ENCODE measurements around the gene GM2A. TPM values are rescaled to one million over a fixed set of nuclear protein-coding genes. Genes with fewer than 3 reads are reported as not detected.

Gene GM2A
- total and polyA plus RNA-seq, 2 of the 8 experiments (the other 6 are each of a cell fraction or from before 2014, with no cell fraction given) = 18.5 to 32.2 TPM

- Histone ChIP-seq H3K36me3 (ENCODE audit: control insufficient read depth in 2 of 4, insufficient read depth in 4 of 4, low read length in 3 of 4) (no peaks in the 10 kb centered on the region), H2BK15ac (ENCODE audit: low read length) (no peak overlapping the region), H3K56ac (replicated peaks; ENCODE audit: insufficient read length, low read depth, low read length) (no peak overlapping the region), H2BK12ac (ENCODE audit: low read depth, low read length) (no peak overlapping the region), H3K79me2 (ENCODE audit: control insufficient read depth in 1 of 2, insufficient read depth in 2 of 2, low read length in 2 of 2) (no peaks in the 10 kb centered on the region), H2BK120ac (replicated peaks; ENCODE audit: low read depth, low read length) (no peak overlapping the region), H3K23me2 (ENCODE audit: low read depth, low read length) (no peaks in the 10 kb centered on the region; the same call in 1 of the 2 replicates), H2BK5ac (ENCODE audit: low read depth, low read length) (no peak overlapping the region; the same call in 1 of the 2 replicates), H3K4ac (replicated peaks; ENCODE audit: insufficient read length, low read depth, low read length) (no peak overlapping the region), H4K5ac (ENCODE audit: insufficient read length, low read depth, low read length) (no peak overlapping the region), H3K4me1 (replicated peaks in 1 of 4; ENCODE audit: control insufficient read depth in 3 of 4, insufficient read depth in 4 of 4, low read length in 3 of 4) (peaks cover 2 to 7% (median 5%) of the 10 kb centered on the region in 4 experiments), H3K4me3 (ENCODE audit: extremely low read depth in 1 of 4, insufficient read depth in 2 of 4, low read depth in 3 of 4, low read length in 4 of 4) (no peak overlapping the region), H3K79me1 (ENCODE audit: low read depth, low read length) (peaks cover 3% of the 10 kb centered on the region; the same call in 1 of the 2 replicates), H3K18ac (ENCODE audit: extremely low read depth, low read length) (no peak overlapping the region), H3K9ac (replicated peaks in 1 of 4; ENCODE audit: extremely low read depth in 1 of 4, low read depth in 3 of 4, low read length in 3 of 4) (no peak overlapping the region), H4K91ac (replicated peaks; ENCODE audit: insufficient read length, low read length) (no peak overlapping the region), H3K4me2 (ENCODE audit: insufficient read depth in 1 of 2, low read depth in 2 of 2, low read length in 2 of 2) (no peak overlapping the region), H3K9me3 (ENCODE audit: insufficient read depth in 2 of 2, low read depth in 1 of 2, low read length in 1 of 2) (no peaks in the 10 kb centered on the region), H2AK5ac (ENCODE audit: low read depth, low read length) (no peak overlapping the region), H3K27me3 (replicated peaks in 1 of 4; ENCODE audit: control insufficient read depth in 3 of 4, extremely low read depth in 1 of 4, insufficient read depth in 3 of 4, low read length in 3 of 4) (peaks cover 0 to 2% (median 0%) of the 10 kb centered on the region in 4 experiments; a peak in 3 of 7 replicates), H2AFZ (ENCODE audit: low read length) (no peak overlapping the region), H2BK20ac (ENCODE audit: low read length) (no peak overlapping the region), H4K20me1 (replicated peaks in 1 of 2; ENCODE audit: control insufficient read depth in 1 of 2, insufficient read depth in 2 of 2, low read length in 2 of 2) (peaks cover 0 to 2% of the 10 kb centered on the region in 2 experiments), H4K8ac (ENCODE audit: extremely low read depth, insufficient read depth, low read length) (no peak overlapping the region), H3K14ac (ENCODE audit: insufficient read length) (no peak overlapping the region), H3K23ac (ENCODE audit: insufficient read length) (no peak overlapping the region), H3K27ac (ENCODE audit: low read depth, low read length) (no peak overlapping the region)
- FAIRE-seq (no peak), DNase-seq (ENCODE audit: low read depth in 1 of 2, low spot score in 2 of 2) (no peak)
- WGBS, 2 experiments (ENCODE audit: extremely low coverage in 1 of 2, insufficient coverage in 1 of 2, insufficient read length in 1 of 2, insufficient replicate concordance in 2 of 2, low coverage in 1 of 2, low lambda C conversion rate in 2 of 2, missing lambda C conversion rate in 1 of 2) = 88% methylated on average over 6 of the region's 6 CpGs; no CpG with 5 or more reads in 1 of the 2 experiments
- ChIA-PET CTCF (ENCODE audit: partially characterized antibody) (interaction anchor here (0.7 to 2.2 kb wide), 6 partner anchors 12 to 169 kb away, joined by 3 to 12 read pairs (median 4); no protein-coding TSS in a partner anchor), POLR2A (ENCODE audit: partially characterized antibody) (interaction anchor here (1.2 kb wide), 1 partner anchor 34 kb away, joined by 3 read pairs; no protein-coding TSS in a partner anchor)
- TF ChIP-seq CEBPB (IDR thresholded peaks at IDR 0.05; ENCODE audit: low read depth, low read length) (no peak), RFX5 (IDR thresholded peaks at IDR 0.05; ENCODE audit: borderline replicate concordance, low read depth, low read length) (no peak), EP300 (IDR thresholded peaks at IDR 0.05; ENCODE audit: borderline replicate concordance in 1 of 2, low read depth in 2 of 2, low read length in 2 of 2) (no peak), RBBP5 (IDR thresholded peaks at IDR 0.05; ENCODE audit: borderline replicate concordance, low read depth, low read length) (no peak), YY1 (IDR thresholded peaks at IDR 0.05; ENCODE audit: low read depth, low read length) (no peak), NRF1 (IDR thresholded peaks at IDR 0.05; ENCODE audit: low read depth, low read length) (no peak), PHF8 (conservative IDR thresholded peaks at IDR 0.05; ENCODE audit: low read depth, low read length) (no peak), MAX (IDR thresholded peaks at IDR 0.05) (no peak), TCF12 (IDR thresholded peaks at IDR 0.05; ENCODE audit: low read depth, low read length) (no peak), CHD1 (IDR thresholded peaks at IDR 0.05; ENCODE audit: low read depth, low read length) (no peak), ZNF274 (IDR thresholded peaks at IDR 0.05; ENCODE audit: borderline replicate concordance, extremely low read depth, low read length) (no peak), JUND (IDR thresholded peaks at IDR 0.05; ENCODE audit: low read length) (no peak), SAP30 (IDR thresholded peaks at IDR 0.05; ENCODE audit: insufficient read depth, insufficient replicate concordance, low read length) (no peak), EGR1 (IDR thresholded peaks at IDR 0.05; ENCODE audit: borderline replicate concordance, low read depth, low read length) (no peak)
Observed at GRCh38 chr5:151218177-151218576, 34.8 kb upstream of the GM2A start.
